ENCODE results near the gene HGS.

- TF ChIP-seq CTCF (IDR thresholded peaks at IDR 0.05), result no peak
- no peak for TF ChIP-seq POLR2A (IDR thresholded peaks at IDR 0.05)
- TF ChIP-seq POLR2AphosphoS5 (IDR thresholded peaks at IDR 0.05; ENCODE audit: insufficient read depth in 1 of 2, low read depth in 1 of 2), result no peak
Measured at GRCh38 chr17:81641825-81642489, 41.9 kb upstream of the HGS start.

Data from vagina (tissue), 2 donors.